Stimulated activated CD8-positive, alpha-beta memory T cell treated with anti-CD3 and anti-CD28 coated beads, Interleukin-7, amount 100 ng/mL, for 48 hours (primary cell): ENCODE data around the gene PAFAH1B2.

ENCODE experiments used
- DNase-seq, 2 donors: peaks; one replicate each; pipeline ENCODE4 v3.0.0-alpha.2; 2020; ENCODE audit warnings: low read depth in 1 of 2; ENCODE audit errors: extremely low read depth in 1 of 2

Gene PAFAH1B2

GRCh38 chr11:117219455-117219854 lies 75.4 kb downstream of the PAFAH1B2 start:
- DNase-seq = no peak

- DNase-seq = no peak
These were observed 75.9 kb downstream of the PAFAH1B2 start for GRCh38 chr11:117219995-117220394.

GRCh38 chr11:117220568-117220967 lies 76.5 kb downstream of the PAFAH1B2 start:
- DNase-seq = no peak

DNA sequence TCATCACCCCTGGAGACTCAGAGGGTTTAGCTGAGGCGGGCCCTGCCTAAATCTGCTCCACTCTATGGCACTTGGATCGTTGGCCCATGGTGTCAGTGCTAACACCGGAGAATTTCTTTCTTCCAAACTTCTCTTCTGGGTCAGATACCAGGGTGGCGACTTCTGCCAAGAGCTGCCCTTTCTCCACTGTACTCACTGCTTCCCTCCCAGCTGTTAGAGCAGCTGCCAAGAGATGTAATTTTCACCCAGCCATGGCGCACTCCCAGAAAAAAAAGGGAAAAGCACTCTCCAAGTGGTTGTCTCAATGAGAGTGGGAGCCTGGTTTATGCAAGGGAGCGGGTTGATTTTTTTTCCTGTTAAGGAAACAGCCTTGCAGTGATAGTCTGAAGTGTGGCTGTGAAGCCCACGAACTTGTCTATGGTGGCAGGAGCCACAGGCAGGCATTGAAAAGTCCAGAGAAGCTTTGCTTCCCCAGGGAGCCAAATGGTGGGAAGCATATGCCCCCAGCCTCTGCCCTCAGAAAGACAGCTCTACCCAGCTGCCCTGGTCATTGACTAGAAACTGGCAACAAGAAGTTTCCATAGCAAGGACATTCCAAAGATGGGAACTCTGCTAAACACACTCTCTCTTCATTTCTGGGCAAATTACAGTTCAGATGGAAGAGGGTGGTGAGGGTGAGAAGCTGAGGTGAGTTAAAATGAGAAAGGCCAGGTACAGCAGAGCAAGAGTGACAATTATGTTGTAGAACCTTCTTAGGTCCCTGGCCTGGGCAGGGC lies 77.1 kb downstream of the PAFAH1B2 start:
- DNase-seq = no peak

- DNase-seq = no peak
These were observed 77.9 kb downstream of the PAFAH1B2 start for GRCh38 chr11:117221775-117222517.

GRCh38 chr11:117222991-117223740 lies 79.1 kb downstream of the PAFAH1B2 start:
- no peak for DNase-seq

- DNase-seq = no peak
These were observed 79.9 kb downstream of the PAFAH1B2 start for GRCh38 chr11:117223741-117224689.

- no peak for DNase-seq
These were observed 81.6 kb downstream of the PAFAH1B2 start for GRCh38 chr11:117225553-117226170.
